Natural killer cell (primary cell): ENCODE measurements around the gene GSAP. TPM values are rescaled to one million over a fixed set of nuclear protein-coding genes. Genes with fewer than 3 reads are reported as not detected.

Experiments
- ATAC-seq, 3 donors: fragments of 150-1000 bp in 2 of 3; fragments of 200-7000 bp in 1 of 3; cut with Tn5 transposase; 1 replicate in 1 of 3; 2 replicates in 2 of 3; pipeline ENCODE4 v1.10.0; 2021; ENCODE audit warnings: mild to moderate bottlenecking in 2 of 3, moderate library complexity in 2 of 3
- DNase-seq, 2 donors: peaks; one replicate each; pipeline versions ENCODE4 v3.0.0 to v3.0.0-alpha.2; 2013 to 2021; ENCODE audit warnings: mixed read lengths in 1 of 2
- H3K27ac ChIP-seq: one replicate; pipeline ENCODE4 v1.5.1; 2013; ENCODE audit warnings: mild to moderate bottlenecking, low read length
- H3K27me3 ChIP-seq: one replicate; pipeline ENCODE4 v1.6.1; 2013; ENCODE audit warnings: low read length; ENCODE audit not compliant: control insufficient read depth, insufficient read depth
- H3K36me3 ChIP-seq: one replicate; pipeline ENCODE4 v1.6.1; 2013; ENCODE audit warnings: low read length; ENCODE audit not compliant: control insufficient read depth, insufficient read depth
- H3K4me1 ChIP-seq: one replicate; pipeline ENCODE4 v1.6.1; 2013; ENCODE audit warnings: low read length; ENCODE audit not compliant: control insufficient read depth, insufficient read depth
- H3K4me3 ChIP-seq: one replicate; pipeline ENCODE4 v1.5.1; 2013; ENCODE audit warnings: low read length
- H3K9me3 ChIP-seq: one replicate; pipeline ENCODE4 v1.6.1; 2013; ENCODE audit warnings: low read length; ENCODE audit not compliant: control insufficient read depth, insufficient read depth
- H3K27ac Mint-ChIP-seq, 2 donors: one replicate each; pipeline ENCODE4 v1.8.0; 2022; ENCODE audit warnings: mild to moderate bottlenecking in 2 of 2, mixed read lengths in 2 of 2, moderate library complexity in 1 of 2
- H3K27me3 Mint-ChIP-seq, 2 donors: one replicate each; pipeline ENCODE4 v1.8.0; 2022; ENCODE audit warnings: low read depth in 2 of 2, mixed read lengths in 2 of 2
- H3K36me3 Mint-ChIP-seq: one replicate; pipeline ENCODE4 v1.8.0; 2022; ENCODE audit warnings: mixed read lengths
- H3K4me1 Mint-ChIP-seq, 2 donors: one replicate each; pipeline ENCODE4 v1.8.0; 2022; ENCODE audit warnings: mixed read lengths in 2 of 2
- H3K4me3 Mint-ChIP-seq: one replicate; pipeline ENCODE4 v1.8.0; 2022; ENCODE audit warnings: mild to moderate bottlenecking, moderate library complexity, mixed read lengths
- H3K9me3 Mint-ChIP-seq, 2 donors: one replicate each; pipeline ENCODE4 v1.8.0; 2022; ENCODE audit warnings: mixed read lengths in 2 of 2
- CTCF ChIP-seq: fragments of 200-600 bp; IDR thresholded peaks from one replicate; pipeline ENCODE4 v1.8.0; 2022; ENCODE audit warnings: antibody characterized with exemption
- WGBS: methylation state at CpG from one replicate; pipeline ENCODE4 v1.1.7; 2013; ENCODE audit warnings: missing lambda C conversion rate; ENCODE audit not compliant: insufficient coverage; 5-methylcytosine and 5-hydroxymethylcytosine counted together
- intact Hi-C: fragments of 100-400 bp; cut with micrococcal nuclease; formaldehyde crosslinking; loops from one replicate; pipeline ENCODE4 v1.14.2; 2022
- total RNA-seq, 4 donors: library from RNA; stranded (reverse); fragments of 120-200 nt in 1 of 4; gene quantifications; one replicate each; pipeline versions ENCODE4 v1.2.3 to v1.2.4, GENCODE V29; 2013 to 2022

The GSAP gene
- total RNA-seq, 3 donors from 2014 or later (not counting 1 experiment from before 2014, with no cell fraction given) = 202 to 302 (median 301) TPM

DNA sequence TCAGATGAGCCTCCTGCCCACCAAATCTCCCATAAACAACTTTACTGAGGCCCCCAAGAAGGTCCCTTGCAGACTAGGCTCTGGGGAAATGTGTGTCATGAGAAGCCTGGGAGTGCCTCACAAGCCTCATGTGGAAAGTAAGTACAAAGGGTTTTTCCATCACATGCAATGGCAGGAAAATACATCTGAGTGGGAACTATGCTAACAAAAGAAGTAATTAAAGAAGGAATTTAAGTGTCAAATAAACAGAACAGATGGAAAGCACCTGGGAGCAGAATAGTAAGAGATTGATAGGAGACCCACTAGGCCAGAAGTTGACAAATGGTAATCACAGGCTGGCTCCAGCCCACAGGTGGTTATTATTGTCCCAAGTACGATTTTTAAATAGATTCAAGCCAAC, 20.5 kb downstream of the GSAP start:
- H3K27ac ChIP-seq = no peak overlapping the region
- Mint-ChIP-seq H3K27ac (peak overlapping the region in 1 of 2 donors; percentile 19), H3K36me3 (peaks cover 35% of the 10 kb centered on the region), H3K4me1 (peaks cover 63 to 66% of the 10 kb centered on the region in 2 donors), H3K9me3 (no peaks in the 10 kb centered on the region), H3K4me3 (no peak overlapping the region), H3K27me3 (no peaks in the 10 kb centered on the region)
- intact Hi-C loops = no loop called here
- no peaks in the 10 kb centered on the region for H3K9me3 ChIP-seq
- peaks cover 32% of the 10 kb centered on the region for H3K4me1 ChIP-seq
- H3K27me3 ChIP-seq = no peaks in the 10 kb centered on the region
- no peak for DNase-seq
- WGBS = 94% methylated on average over 1 of the region's 1 CpG
- no peak for TF ChIP-seq CTCF
- no peak overlapping the region for H3K4me3 ChIP-seq
- no peak for ATAC-seq
- peaks cover 40% of the 10 kb centered on the region for H3K36me3 ChIP-seq

DNA sequence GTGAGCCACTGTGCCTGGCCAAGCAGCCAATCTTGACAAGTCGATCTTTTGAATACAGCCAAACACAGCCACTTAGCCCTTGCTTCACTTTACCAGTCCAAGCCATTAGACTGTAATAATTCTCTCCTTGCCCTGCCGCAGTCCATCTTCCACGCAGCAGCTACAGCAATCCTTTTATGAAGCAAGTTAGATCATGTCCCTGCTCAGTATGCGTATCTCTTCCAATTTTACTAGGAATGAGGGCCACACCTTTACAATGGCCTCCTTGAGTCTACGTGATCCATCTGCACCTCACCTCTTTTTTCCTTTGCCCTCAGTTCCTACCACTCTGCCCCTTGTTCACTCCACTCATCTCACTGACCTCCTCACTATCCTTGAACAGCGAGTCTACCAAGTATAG, 22.2 kb downstream of the GSAP start:
- WGBS = 96% methylated on average over 6 of the region's 6 CpGs
- ATAC-seq = no peak
- Histone ChIP-seq H3K36me3 (peaks cover 40% of the 10 kb centered on the region), H3K27me3 (no peaks in the 10 kb centered on the region), H3K4me1 (peaks cover 26% of the 10 kb centered on the region), H3K4me3 (no peak overlapping the region), H3K9me3 (no peaks in the 10 kb centered on the region), H3K27ac (no peak overlapping the region)
- peak overlapping the region; percentile 84 to 86 for H3K27ac Mint-ChIP-seq
- H3K4me3 Mint-ChIP-seq = no peak overlapping the region
- no peaks in the 10 kb centered on the region for H3K27me3 Mint-ChIP-seq
- H3K9me3 Mint-ChIP-seq = no peaks in the 10 kb centered on the region
- intact Hi-C loops = no loop called here
- peaks cover 28% of the 10 kb centered on the region for H3K36me3 Mint-ChIP-seq
- DNase-seq = no peak
- H3K4me1 Mint-ChIP-seq = peaks cover 47 to 49% of the 10 kb centered on the region in 2 donors
- TF ChIP-seq CTCF = no peak

DNA sequence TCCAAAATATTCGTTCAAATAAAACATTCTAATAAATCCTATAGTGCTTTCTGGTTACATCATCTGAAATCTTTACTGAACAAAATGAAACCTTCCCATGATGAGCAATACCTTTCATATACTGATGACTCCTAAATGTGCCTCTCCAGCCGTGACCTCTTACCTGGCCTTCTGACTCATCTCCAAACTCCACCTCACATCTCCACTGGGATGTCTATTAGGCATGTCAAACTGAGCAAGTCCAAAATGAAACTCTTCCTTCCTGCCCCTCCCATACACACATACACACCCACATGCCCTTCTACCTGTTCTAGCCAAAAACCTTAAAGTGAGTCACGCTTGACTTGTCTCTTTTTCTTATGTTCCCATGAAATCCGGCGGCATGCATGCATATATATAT, 22.9 kb downstream of the GSAP start:
- Histone ChIP-seq H3K4me3 (no peak overlapping the region), H3K36me3 (peaks cover 43% of the 10 kb centered on the region), H3K4me1 (peaks cover 26% of the 10 kb centered on the region), H3K9me3 (no peaks in the 10 kb centered on the region), H3K27me3 (no peaks in the 10 kb centered on the region), H3K27ac (peak overlapping the region; percentile 5)
- ATAC-seq (peak in 1 of 3 donors; percentile 47), DNase-seq (peak in 1 of 2 donors; percentile 4)
- intact Hi-C loops = no loop called here
- peaks cover 51 to 53% of the 10 kb centered on the region in 2 donors for H3K4me1 Mint-ChIP-seq
- H3K27ac Mint-ChIP-seq = peak overlapping the region; percentile 84 to 86
- no peaks in the 10 kb centered on the region for H3K27me3 Mint-ChIP-seq
- WGBS = 76% methylated on average over 3 of the region's 5 CpGs
- no peaks in the 10 kb centered on the region for H3K9me3 Mint-ChIP-seq
- TF ChIP-seq CTCF = no peak
- no peak overlapping the region for H3K4me3 Mint-ChIP-seq
- peaks cover 26% of the 10 kb centered on the region for H3K36me3 Mint-ChIP-seq

GRCh38 chr7:77391230-77391629, 24.9 kb downstream of the GSAP start:
- peaks cover 48% of the 10 kb centered on the region for H3K36me3 ChIP-seq
- Mint-ChIP-seq H3K36me3 (peaks cover 43% of the 10 kb centered on the region), H3K4me1 (peaks cover 61 to 64% of the 10 kb centered on the region in 2 donors), H3K9me3 (no peaks in the 10 kb centered on the region), H3K4me3 (peak overlapping the region; percentile 38), H3K27me3 (no peaks in the 10 kb centered on the region), H3K27ac (peak overlapping the region; percentile 84 to 86)
- peak overlapping the region; percentile 60 for H3K27ac ChIP-seq
- intact Hi-C loops = no loop called here
- TF ChIP-seq CTCF = no peak
- no peaks in the 10 kb centered on the region for H3K27me3 ChIP-seq
- H3K4me3 ChIP-seq = no peak overlapping the region
- 49% methylated on average over 2 of the region's 2 CpGs for WGBS
- peaks cover 26% of the 10 kb centered on the region for H3K4me1 ChIP-seq
- H3K9me3 ChIP-seq = no peaks in the 10 kb centered on the region
- DNase-seq (no peak), ATAC-seq (peak in 2 of 3 donors; percentile 36)
